Activated CD8-positive, alpha-beta T cell treated with anti-CD3 and anti-CD28 coated beads for 36 hours (primary cell): ENCODE results near the gene CRYL1. TPM values are rescaled to one million over a fixed set of nuclear protein-coding genes. Genes with fewer than 3 reads are reported as not detected.

Experiments used
- ATAC-seq: fragments of 200-7000 bp; cut with Tn5 transposase; one replicate; pipeline ENCODE4 v1.10.0; 2021; ENCODE audit warnings: mild to moderate bottlenecking, moderate library complexity
- CTCF ChIA-PET: fragments of 350-600 bp; sonication (Branson Sonifier 250); formaldehyde crosslinking; loops from one replicate; lab custom pipeline; 2021; ENCODE audit warnings: antibody characterized with exemption; lab: Charles Lee
- POLR2A ChIA-PET: fragments of 350-600 bp; sonication (Branson Sonifier 250); formaldehyde crosslinking; loops from one replicate; lab custom pipeline; 2021; ENCODE audit warnings: antibody characterized with exemption; lab: Charles Lee
- DNase-seq: peaks from one replicate; pipeline ENCODE4 v3.0.0-alpha.2; 2020
- H3K27ac Mint-ChIP-seq: one replicate; pipeline ENCODE4 v1.8.0; 2021; ENCODE audit warnings: mild to moderate bottlenecking, mixed read lengths
- H3K27me3 Mint-ChIP-seq: one replicate; pipeline ENCODE4 v1.8.0; 2021; ENCODE audit warnings: mixed read lengths
- H3K36me3 Mint-ChIP-seq: one replicate; pipeline ENCODE4 v1.8.0; 2021; ENCODE audit warnings: low read depth, mixed read lengths
- H3K4me1 Mint-ChIP-seq: one replicate; pipeline ENCODE4 v1.8.0; 2021; ENCODE audit warnings: low read depth, mixed read lengths
- H3K4me3 Mint-ChIP-seq: one replicate; pipeline ENCODE4 v1.8.0; 2021; ENCODE audit warnings: mild to moderate bottlenecking, moderate library complexity, mixed read lengths
- H3K9me3 Mint-ChIP-seq: one replicate; pipeline ENCODE4 v1.8.0; 2021; ENCODE audit warnings: mixed read lengths
- CTCF ChIP-seq: fragments of 200-600 bp; IDR thresholded peaks from one replicate; pipeline ENCODE4 v1.8.0; 2022; ENCODE audit warnings: antibody characterized with exemption, mild to moderate bottlenecking
- intact Hi-C: fragments of 100-400 bp; cut with micrococcal nuclease; formaldehyde crosslinking; loops from one replicate; pipeline ENCODE4 v1.10.0; 2022
- total RNA-seq, 2 experiments: library from RNA; stranded (reverse); gene quantifications; one replicate each; pipeline ENCODE4 v1.2.3, GENCODE V29; 2021

The CRYL1 gene
- total RNA-seq, 2 experiments from 2014 or later, result 8.5 to 9.4 TPM

- H3K4me3 Mint-ChIP-seq, result no peak overlapping the region
- H3K27ac Mint-ChIP-seq, result no peak overlapping the region
- no peaks in the 10 kb centered on the region for H3K27me3 Mint-ChIP-seq
Observed at GRCh38 chr13:20491926-20492435, 33.7 kb downstream of the CRYL1 start.

GRCh38 chr13:20489185-20489820, 36.4 kb downstream of the CRYL1 start:
- ATAC-seq, result no peak
- no peak for DNase-seq
- Mint-ChIP-seq H3K27me3 (no peaks in the 10 kb centered on the region), H3K4me1 (no peaks in the 10 kb centered on the region), H3K9me3 (no peaks in the 10 kb centered on the region), H3K36me3 (peaks cover 1% of the 10 kb centered on the region), H3K27ac (no peak overlapping the region), H3K4me3 (no peak overlapping the region)
- intact Hi-C loops, result no loop called here
- no peak for TF ChIP-seq CTCF
- POLR2A ChIA-PET, result no interaction called here
- CTCF ChIA-PET, result interaction anchor here (0.9 kb wide), 1 partner anchor 7 kb away, joined by 3 read pairs; no protein-coding TSS in a partner anchor

More at GRCh38 chr13:20491926-20492435, 33.7 kb downstream of the CRYL1 start:
- ChIA-PET POLR2A (interaction anchor here (1.1 kb wide), 1 partner anchor 410 kb away, joined by 3 read pairs; the partner anchor contains the start of gene XPO4), CTCF (interaction anchor here (0.8 to 7.2 kb wide), 23 partner anchors 9 to 433 kb away, joined by 3 to 49 read pairs (median 4); no protein-coding TSS in a partner anchor)
- peaks cover 2% of the 10 kb centered on the region for H3K4me1 Mint-ChIP-seq
- no peak for ATAC-seq
- TF ChIP-seq CTCF, result no peak
- H3K36me3 Mint-ChIP-seq, result no peaks in the 10 kb centered on the region
- no peaks in the 10 kb centered on the region for H3K9me3 Mint-ChIP-seq
- no peak for DNase-seq
- intact Hi-C loops, result loop anchor here (5.0 kb wide), 1 partner anchor 435 kb away; no protein-coding TSS in a partner anchor

GRCh38 chr13:20487927-20488326, 37.7 kb downstream of the CRYL1 start:
- intact Hi-C loops, result no loop called here
- peaks cover 1% of the 10 kb centered on the region for H3K36me3 Mint-ChIP-seq
- no peaks in the 10 kb centered on the region for H3K4me1 Mint-ChIP-seq
- ATAC-seq, result no peak
- H3K27me3 Mint-ChIP-seq, result no peaks in the 10 kb centered on the region
- POLR2A ChIA-PET, result no interaction called here
- no peak for TF ChIP-seq CTCF
- no peak for DNase-seq
- H3K4me3 Mint-ChIP-seq, result no peak overlapping the region
- no peak overlapping the region for H3K27ac Mint-ChIP-seq
- H3K9me3 Mint-ChIP-seq, result no peaks in the 10 kb centered on the region
- CTCF ChIA-PET, result interaction anchor here (1.0 to 1.1 kb wide), 2 partner anchors 11 to 291 kb away, joined by 3 read pairs; no protein-coding TSS in a partner anchor

GRCh38 chr13:20482787-20483186, 42.9 kb downstream of the CRYL1 start:
- POLR2A ChIA-PET, result no interaction called here
- no peak overlapping the region for H3K27ac Mint-ChIP-seq
- peaks cover 11% of the 10 kb centered on the region for H3K4me1 Mint-ChIP-seq
- H3K9me3 Mint-ChIP-seq, result no peaks in the 10 kb centered on the region
- no peak for DNase-seq
- no peak overlapping the region for H3K4me3 Mint-ChIP-seq
- ATAC-seq, result no peak
- CTCF ChIA-PET, result interaction anchor here (6.8 kb wide), 1 partner anchor 10 kb away, joined by 38 read pairs; no protein-coding TSS in a partner anchor
- no peak for TF ChIP-seq CTCF
- intact Hi-C loops, result no loop called here
- no peaks in the 10 kb centered on the region for H3K27me3 Mint-ChIP-seq
- H3K36me3 Mint-ChIP-seq, result peaks cover 4% of the 10 kb centered on the region

- ChIA-PET CTCF (interaction anchor here (6.8 kb wide), 1 partner anchor 11 kb away, joined by 38 read pairs; no protein-coding TSS in a partner anchor), POLR2A (no interaction called here)
- H3K36me3 Mint-ChIP-seq, result peaks cover 4% of the 10 kb centered on the region
- H3K4me3 Mint-ChIP-seq, result no peak overlapping the region
- ATAC-seq (no peak), DNase-seq (no peak)
- H3K4me1 Mint-ChIP-seq, result peaks cover 11% of the 10 kb centered on the region
- H3K27me3 Mint-ChIP-seq, result no peaks in the 10 kb centered on the region
- no peaks in the 10 kb centered on the region for H3K9me3 Mint-ChIP-seq
- H3K27ac Mint-ChIP-seq, result no peak overlapping the region
- TF ChIP-seq CTCF, result no peak
- intact Hi-C loops, result no loop called here
Observed at GRCh38 chr13:20482275-20482761, 43.3 kb downstream of the CRYL1 start.
